ENCODE data around the gene IMPG2. TPM values are rescaled to one million over a fixed set of nuclear protein-coding genes. Genes with fewer than 3 reads are reported as not detected.

Gene IMPG2
- under 1 TPM; 0.62 to 0.96 (median 0.81) TPM for total RNA-seq

- ATAC-seq = no peak
- WGBS, 2 donors (ENCODE audit: low coverage in 1 of 2) = 93 to 100% methylated on average over 2 of the region's 2 CpGs
- Histone ChIP-seq H3K4me3 (peak within 1 kb of the TSS in 1 of 2 donors; percentile 16), H3K27me3 (no peaks in the 10 kb centered on the region), H3K4me1 (no peaks in the 10 kb centered on the region), H3K27ac (peak within 1 kb of the TSS in 3 of 4 donors; percentile 3 to 39 (median 18)), H3K9me3 (no peaks in the 10 kb centered on the region), H3K36me3 (peaks cover 0 to 5% of the 10 kb centered on the region in 2 donors)
- TF ChIP-seq EP300 (IDR thresholded peaks at IDR 0.05) (no peak), POLR2A (IDR thresholded peaks at IDR 0.05) (no peak), POLR2AphosphoS5 (IDR thresholded peaks at IDR 0.05) (no peak), CTCF (IDR thresholded peaks at IDR 0.05) (no peak)
Measured at GRCh38 chr3:101320475-101320874, at the start of gene IMPG2. TSS of gene IMPG2 (minus strand) at chr3:101320575. CDS start at chr3:101320372, 203 bp downstream.

GRCh38 chr3:101362406-101362805 is 42.0 kb upstream of the IMPG2 start:
- 77 to 84% methylated on average over 2 of the region's 2 CpGs for WGBS, 2 donors (ENCODE audit: low coverage in 1 of 2)

GRCh38 chr3:101351829-101352228 is 31.5 kb upstream of the IMPG2 start:
- peaks cover 0 to 46% of the 10 kb centered on the region in 2 donors for H3K36me3 ChIP-seq
- WGBS, 2 donors (ENCODE audit: low coverage in 1 of 2) = 75 to 86% methylated on average over 1 of the region's 1 CpG
- no peak overlapping the region for H3K27ac ChIP-seq
- no peak for ATAC-seq
- no peaks in the 10 kb centered on the region for H3K27me3 ChIP-seq
- H3K9me3 ChIP-seq = no peaks in the 10 kb centered on the region
- no peaks in the 10 kb centered on the region for H3K4me1 ChIP-seq
- TF ChIP-seq CTCF (IDR thresholded peaks at IDR 0.05) (no peak), POLR2AphosphoS5 (IDR thresholded peaks at IDR 0.05) (no peak), EP300 (IDR thresholded peaks at IDR 0.05) (no peak), POLR2A (IDR thresholded peaks at IDR 0.05) (no peak)
- H3K4me3 ChIP-seq = no peak overlapping the region

More at GRCh38 chr3:101362406-101362805, 42.0 kb upstream of the IMPG2 start:
- Histone ChIP-seq H3K9me3 (no peaks in the 10 kb centered on the region), H3K27ac (no peak overlapping the region), H3K36me3 (peaks cover 0 to 59% of the 10 kb centered on the region in 2 donors), H3K27me3 (no peaks in the 10 kb centered on the region), H3K4me1 (no peaks in the 10 kb centered on the region), H3K4me3 (no peak overlapping the region)
- ATAC-seq = no peak
- no peak for TF ChIP-seq CTCF (IDR thresholded peaks at IDR 0.05)
- no peak for TF ChIP-seq EP300 (IDR thresholded peaks at IDR 0.05)
- no peak for TF ChIP-seq POLR2A (IDR thresholded peaks at IDR 0.05)
- TF ChIP-seq POLR2AphosphoS5 (IDR thresholded peaks at IDR 0.05) = no peak

GRCh38 chr3:101340591-101340990 is 20.2 kb upstream of the IMPG2 start:
- no peaks in the 10 kb centered on the region for H3K27me3 ChIP-seq
- ATAC-seq = no peak
- no peak for TF ChIP-seq POLR2A (IDR thresholded peaks at IDR 0.05)
- no peak for TF ChIP-seq EP300 (IDR thresholded peaks at IDR 0.05)
- no peak for TF ChIP-seq POLR2AphosphoS5 (IDR thresholded peaks at IDR 0.05)
- TF ChIP-seq CTCF (IDR thresholded peaks at IDR 0.05) = no peak
- WGBS, 2 donors (ENCODE audit: low coverage in 1 of 2) = 65 to 77% methylated on average over 2 of the region's 2 CpGs
- H3K36me3 ChIP-seq = peaks cover 0 to 76% of the 10 kb centered on the region in 2 donors
- no peaks in the 10 kb centered on the region for H3K9me3 ChIP-seq
- no peaks in the 10 kb centered on the region for H3K4me1 ChIP-seq
- no peak overlapping the region for H3K27ac ChIP-seq
- H3K4me3 ChIP-seq = no peak overlapping the region

- peaks cover 0 to 77% of the 10 kb centered on the region in 2 donors for H3K36me3 ChIP-seq
- no peak for TF ChIP-seq POLR2A (IDR thresholded peaks at IDR 0.05)
- TF ChIP-seq EP300 (IDR thresholded peaks at IDR 0.05) = no peak
- WGBS, 2 donors (ENCODE audit: low coverage in 1 of 2) = 96% methylated on average over 4 of the region's 7 CpGs; no CpG with 5 or more reads in 1 of the 2 donors
- ATAC-seq = no peak
- no peaks in the 10 kb centered on the region for H3K27me3 ChIP-seq
- H3K27ac ChIP-seq = no peak overlapping the region
- no peaks in the 10 kb centered on the region for H3K9me3 ChIP-seq
- no peaks in the 10 kb centered on the region for H3K4me1 ChIP-seq
- no peak overlapping the region for H3K4me3 ChIP-seq
Measured at GRCh38 chr3:101333883-101334282, 13.5 kb upstream of the IMPG2 start.
